Smooth muscle cell of the coronary artery (primary cell): ENCODE results near the gene ILRUN. TPM values are rescaled to one million over a fixed set of nuclear protein-coding genes. Genes with fewer than 3 reads are reported as not detected.

Experiments used
- total RNA-seq: library from RNA; depleted of rRNA; stranded (reverse); fragments of >200 nt; gene quantifications from 2 replicates; pipeline ENCODE4 v1.2.3, GENCODE V29; 2014; ENCODE audit warnings: low replicate concordance

ILRUN gene
- total RNA-seq = 31.9 and 35.0 TPM in 2 replicates

DNA sequence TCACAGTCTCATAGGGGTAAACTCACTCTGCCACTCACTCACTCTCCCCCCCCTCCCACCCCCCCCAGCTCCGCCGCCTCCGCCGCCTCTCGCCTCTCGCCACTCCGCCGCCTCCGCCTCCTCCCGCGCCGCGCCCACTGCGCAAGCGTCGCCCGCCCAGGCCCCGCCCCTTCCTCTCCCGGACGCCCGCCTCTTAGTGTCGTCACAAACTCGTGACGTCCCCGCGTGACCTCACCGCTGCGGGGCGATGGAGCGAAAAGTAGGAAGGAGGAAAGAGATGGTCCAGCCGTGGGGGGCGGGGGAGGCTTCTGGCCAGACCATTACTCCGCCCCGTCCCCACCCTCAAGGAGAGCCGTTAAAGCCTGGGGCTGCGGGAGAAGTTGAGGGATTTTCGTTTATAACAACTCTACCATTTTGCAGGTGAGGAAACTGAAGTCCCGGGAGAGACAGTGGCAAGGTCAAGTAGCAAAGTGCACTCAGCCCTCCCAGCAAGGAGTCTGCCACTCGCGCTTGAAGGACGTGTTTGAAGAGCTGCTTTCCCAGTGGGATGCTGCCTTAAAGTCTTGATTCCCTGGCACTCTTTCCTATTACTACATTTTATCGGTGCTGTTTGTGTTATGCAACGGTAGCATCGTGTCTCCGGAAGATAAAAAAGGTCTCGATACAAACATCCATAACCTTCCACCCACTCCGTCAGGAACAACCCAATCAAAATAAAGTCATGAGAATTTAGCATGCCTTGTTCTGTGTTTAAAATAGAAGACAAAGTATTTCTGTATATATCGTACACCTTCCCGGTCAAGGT, at the start of gene ILRUN:
Gene ILRUN, minus strand, starts transcription at position 29 of the 805 bp plus-strand sequence. CDS start 164 bp downstream, outside the sequence.

Other genes with a start within 250 kb of the ILRUN start
- gene PACSIN1, start 230.7 kb downstream of the ILRUN start, total RNA-seq = not detected in 2 replicates
- gene SPDEF, start 140.4 kb downstream of the ILRUN start, total RNA-seq = not detected in 2 replicates
- 24.9 and 65.5 TPM in 2 replicates for gene SNRPC, start 60.7 kb upstream of the ILRUN start, total RNA-seq
- 2.7 and 6.4 TPM in 2 replicates for gene BLTP3A, start 95.3 kb upstream of the ILRUN start, total RNA-seq
- gene TAF11, start 191.3 kb upstream of the ILRUN start, total RNA-seq = 9.0 and 18.9 TPM in 2 replicates
- 5.9 and 6.8 TPM in 2 replicates for gene ANKS1A, start 192.5 kb upstream of the ILRUN start, total RNA-seq